GM18858 (cell line): ENCODE measurements around the gene GJD4.

ENCODE experiments used
- ATAC-seq: cut with Tn5 transposase; IDR thresholded peaks from one replicate; pipeline ENCODE4 v1.9.1; 2021; ENCODE audit not compliant: unreplicated experiment

The GJD4 gene

DNA sequence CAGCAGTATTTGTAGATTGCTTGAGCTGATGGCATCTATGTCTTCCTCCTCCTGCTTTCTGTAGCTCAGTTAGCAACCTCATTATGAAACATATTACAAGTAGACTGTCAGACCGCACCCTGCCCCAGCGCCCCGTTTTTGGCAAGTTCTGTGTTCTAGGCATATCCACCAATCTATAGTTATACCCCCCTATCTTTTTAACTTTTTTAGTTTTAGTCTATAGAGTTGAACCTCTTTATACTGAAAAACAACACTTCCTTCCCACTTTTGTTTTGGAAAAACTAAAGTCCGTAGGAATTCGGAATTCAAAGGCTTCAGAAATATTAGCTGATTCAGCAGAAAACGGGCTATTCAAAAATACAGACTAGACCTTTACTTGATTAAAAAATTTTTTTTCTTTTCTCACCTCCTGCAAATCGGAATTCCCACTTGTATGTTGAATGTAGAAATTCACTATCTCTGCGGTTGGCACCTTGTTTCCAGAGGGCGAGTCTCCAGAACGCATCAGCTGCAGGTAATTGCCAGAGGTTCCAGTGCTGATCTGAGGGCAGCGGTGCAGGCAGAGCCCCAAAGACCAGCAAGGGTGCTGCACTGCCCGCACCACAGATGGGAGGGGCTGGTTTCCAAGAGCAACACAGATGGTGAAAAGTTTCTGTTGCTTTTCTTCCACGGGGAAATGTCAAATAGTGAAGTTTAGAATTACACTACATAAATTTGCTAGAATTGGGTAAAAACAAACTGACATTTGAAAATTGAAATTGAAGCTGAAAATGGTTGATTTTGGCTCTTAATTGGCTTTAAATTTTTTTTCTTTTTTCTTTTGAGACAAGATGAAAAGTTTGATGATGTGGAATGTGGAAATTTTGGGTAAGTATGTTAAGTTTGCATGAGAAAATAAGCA is 39.2 kb downstream of the GJD4 start:
- ATAC-seq, result no peak

GRCh38 chr10:35650894-35651293 is 45.8 kb downstream of the GJD4 start:
- no peak for ATAC-seq

- ATAC-seq, result no peak
These were observed 47.7 kb downstream of the GJD4 start for GRCh38 chr10:35652824-35653223.

DNA sequence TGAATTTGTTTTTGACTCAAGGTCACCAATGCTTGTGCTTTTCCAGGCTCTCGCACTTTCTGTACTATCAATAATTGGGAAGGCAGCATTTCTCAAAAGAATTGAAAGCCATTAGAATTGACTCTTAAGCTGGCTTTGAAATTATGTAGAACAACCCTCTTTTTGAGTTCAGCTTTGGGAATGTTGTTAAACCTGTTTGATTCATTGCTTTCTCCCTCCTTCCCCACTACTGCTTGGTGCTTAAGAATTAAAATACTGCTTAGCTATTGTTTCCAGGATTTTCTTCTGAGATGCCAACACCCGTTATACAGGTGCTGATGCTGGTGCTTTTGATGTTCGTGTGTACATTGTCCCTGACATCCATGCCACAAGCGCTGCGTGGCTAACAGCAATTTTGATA is 52.5 kb downstream of the GJD4 start:
- ATAC-seq, result no peak
